Epithelial cell of proximal tubule (primary cell): ENCODE results near the gene RRAGD. TPM values are rescaled to one million over a fixed set of nuclear protein-coding genes. Genes with fewer than 3 reads are reported as not detected.

Experiments
- DNase-seq: peaks from one replicate; pipeline ENCODE4 v3.0.0-alpha.2; 2011; ENCODE audit warnings: low read depth
- H3K4me3 ChIP-seq: 2 replicates; pipeline ENCODE4 v1.5.1; 2011; ENCODE audit warnings: low read depth, mild to moderate bottlenecking, low read length
- total RNA-seq: library from RNA; depleted of rRNA; stranded (reverse); fragments of >200 nt; gene quantifications from 2 replicates; pipeline ENCODE4 v1.2.3, GENCODE V29; 2015
- TF ChIP-seq, protein P1 (sequence below): conservative IDR thresholded peaks from 2 replicates; pipeline ENCODE4 v1.5.1; 2012; ENCODE audit warnings: low read depth, mild to moderate bottlenecking, low read length

RRAGD gene
- total RNA-seq, 1 donor from 2014 or later: 12.7 TPM

DNA sequence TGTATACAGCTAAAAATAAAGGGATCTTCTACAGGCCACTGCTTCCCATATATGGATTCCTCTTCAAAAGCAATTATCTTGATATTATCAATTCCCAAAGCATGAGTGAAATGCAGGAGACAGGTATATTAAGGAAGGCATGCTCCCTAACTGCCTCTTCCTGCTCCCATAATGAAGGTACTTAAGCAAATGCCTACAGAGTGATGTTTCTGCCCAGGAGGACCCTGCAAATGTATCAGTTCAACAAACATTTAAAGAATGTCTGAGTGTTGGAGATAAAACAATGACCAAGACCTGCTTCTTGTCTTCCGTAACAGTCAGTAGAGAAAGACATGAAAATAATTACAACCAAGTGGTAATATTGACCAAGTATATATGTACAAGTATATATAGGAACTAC is 63.7 kb downstream of the RRAGD start:
- no peak for DNase-seq

DNA sequence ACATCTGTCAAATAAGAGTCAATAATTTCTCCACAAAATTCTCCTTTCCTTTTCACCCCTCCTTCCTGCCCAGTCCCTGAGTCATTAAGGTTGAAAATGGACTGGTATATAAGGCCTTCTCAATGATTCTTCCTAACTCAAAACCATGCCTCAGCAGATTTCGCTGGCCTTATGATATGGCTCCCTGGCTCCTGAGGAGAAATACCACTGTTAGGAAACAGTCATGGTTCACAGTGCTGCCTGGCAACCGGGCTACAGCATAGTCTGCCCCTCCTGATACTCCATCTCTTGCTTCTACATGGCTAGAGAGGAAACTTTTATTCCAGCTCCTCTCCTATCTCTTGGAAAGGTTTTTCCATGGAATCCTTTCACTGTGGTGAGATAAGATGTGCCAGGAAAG is 64.2 kb downstream of the RRAGD start:
- no peak for DNase-seq
- TF ChIP-seq, protein P1, sequence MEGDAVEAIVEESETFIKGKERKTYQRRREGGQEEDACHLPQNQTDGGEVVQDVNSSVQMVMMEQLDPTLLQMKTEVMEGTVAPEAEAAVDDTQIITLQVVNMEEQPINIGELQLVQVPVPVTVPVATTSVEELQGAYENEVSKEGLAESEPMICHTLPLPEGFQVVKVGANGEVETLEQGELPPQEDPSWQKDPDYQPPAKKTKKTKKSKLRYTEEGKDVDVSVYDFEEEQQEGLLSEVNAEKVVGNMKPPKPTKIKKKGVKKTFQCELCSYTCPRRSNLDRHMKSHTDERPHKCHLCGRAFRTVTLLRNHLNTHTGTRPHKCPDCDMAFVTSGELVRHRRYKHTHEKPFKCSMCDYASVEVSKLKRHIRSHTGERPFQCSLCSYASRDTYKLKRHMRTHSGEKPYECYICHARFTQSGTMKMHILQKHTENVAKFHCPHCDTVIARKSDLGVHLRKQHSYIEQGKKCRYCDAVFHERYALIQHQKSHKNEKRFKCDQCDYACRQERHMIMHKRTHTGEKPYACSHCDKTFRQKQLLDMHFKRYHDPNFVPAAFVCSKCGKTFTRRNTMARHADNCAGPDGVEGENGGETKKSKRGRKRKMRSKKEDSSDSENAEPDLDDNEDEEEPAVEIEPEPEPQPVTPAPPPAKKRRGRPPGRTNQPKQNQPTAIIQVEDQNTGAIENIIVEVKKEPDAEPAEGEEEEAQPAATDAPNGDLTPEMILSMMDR: no peak

More for the DNA sequence above, 63.7 kb downstream of the RRAGD start:
- TF ChIP-seq, protein P1: no peak
- H3K4me3 ChIP-seq: no peak overlapping the region

DNA sequence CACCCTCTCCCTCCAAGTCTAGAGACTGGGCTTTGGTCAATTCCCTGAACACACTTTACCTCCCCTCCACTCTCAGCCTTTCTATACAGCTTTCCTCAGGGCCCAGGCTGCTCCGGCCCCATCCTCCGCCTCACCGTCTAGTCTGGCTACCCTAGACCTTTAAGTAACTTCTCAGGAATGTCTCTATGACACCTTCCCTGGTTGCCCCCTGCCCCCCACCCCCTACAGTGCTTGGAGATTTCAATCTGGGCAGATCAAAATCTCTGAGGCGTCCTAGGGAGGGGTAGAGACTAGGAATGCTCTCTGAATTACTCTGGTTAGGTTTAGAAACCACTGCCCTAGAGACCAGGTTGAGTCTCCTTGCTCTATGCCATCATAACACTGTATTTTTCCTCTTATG is 65.6 kb downstream of the RRAGD start:
- no peak for DNase-seq
- no peak overlapping the region for H3K4me3 ChIP-seq
- TF ChIP-seq, protein P1: no peak

More for the DNA sequence above, 64.2 kb downstream of the RRAGD start:
- no peak overlapping the region for H3K4me3 ChIP-seq

DNA sequence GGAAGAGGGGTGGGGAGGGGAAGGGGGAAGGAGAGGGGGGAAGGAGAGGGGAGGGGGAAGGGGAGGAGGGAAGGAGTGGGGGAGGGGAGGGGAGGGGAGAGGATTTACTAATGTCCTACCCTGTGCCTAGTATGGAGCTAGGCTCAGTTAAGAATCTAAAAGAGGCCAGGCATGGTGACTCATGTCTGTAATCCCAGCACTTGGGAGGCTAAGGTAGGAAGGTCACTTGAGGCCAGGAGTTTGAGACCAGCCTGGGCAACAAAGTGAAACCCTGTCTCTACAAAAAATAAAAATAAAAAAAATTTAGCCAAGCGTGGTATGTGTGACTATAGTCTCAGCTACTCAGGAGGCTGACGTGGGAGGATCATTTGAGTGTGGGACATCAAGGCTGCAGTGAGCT is 72.5 kb downstream of the RRAGD start:
- TF ChIP-seq, protein P1: no peak
- H3K4me3 ChIP-seq: no peak overlapping the region
- DNase-seq: no peak

DNA sequence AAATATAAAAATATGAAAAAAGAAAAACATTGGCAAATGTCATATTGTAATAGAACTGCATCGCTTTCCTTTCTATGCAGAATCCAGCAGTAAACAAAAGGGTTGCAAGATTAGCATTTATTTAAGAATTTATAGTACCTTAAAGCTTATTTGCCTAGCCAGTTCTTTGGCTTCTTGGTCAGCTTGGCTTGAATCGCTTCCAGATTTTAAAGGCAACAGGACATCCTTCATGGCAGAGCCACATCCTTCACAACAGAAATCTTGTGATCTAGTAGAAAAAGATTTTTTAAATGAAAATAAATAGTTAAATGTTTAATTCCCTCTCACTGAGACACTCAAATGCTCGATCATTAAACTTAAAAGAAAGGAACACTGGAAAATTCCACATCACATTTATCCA is 76.9 kb downstream of the RRAGD start:
- no peak for DNase-seq
- H3K4me3 ChIP-seq: no peak overlapping the region
- TF ChIP-seq, protein P1: no peak

DNA sequence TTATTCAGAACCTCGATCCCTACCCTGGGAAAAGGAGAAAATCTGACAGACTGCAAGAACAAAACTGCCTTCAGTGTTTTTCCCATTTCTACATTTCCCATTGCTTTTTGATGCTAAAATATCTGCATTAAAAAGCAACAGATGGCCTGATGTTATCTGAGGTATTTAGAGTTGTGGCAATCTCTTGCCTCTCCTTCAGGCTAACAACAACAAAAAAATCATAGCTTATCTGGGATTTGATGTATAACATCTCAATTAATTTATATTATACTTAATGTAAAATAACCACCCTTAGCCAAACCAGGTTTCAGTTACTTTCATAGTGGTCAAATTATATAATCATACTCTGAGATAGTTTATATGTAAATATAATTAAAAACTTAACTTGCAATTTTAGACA is 81.2 kb downstream of the RRAGD start:
- TF ChIP-seq, protein P1: no peak
- no peak overlapping the region for H3K4me3 ChIP-seq
- no peak for DNase-seq

DNA sequence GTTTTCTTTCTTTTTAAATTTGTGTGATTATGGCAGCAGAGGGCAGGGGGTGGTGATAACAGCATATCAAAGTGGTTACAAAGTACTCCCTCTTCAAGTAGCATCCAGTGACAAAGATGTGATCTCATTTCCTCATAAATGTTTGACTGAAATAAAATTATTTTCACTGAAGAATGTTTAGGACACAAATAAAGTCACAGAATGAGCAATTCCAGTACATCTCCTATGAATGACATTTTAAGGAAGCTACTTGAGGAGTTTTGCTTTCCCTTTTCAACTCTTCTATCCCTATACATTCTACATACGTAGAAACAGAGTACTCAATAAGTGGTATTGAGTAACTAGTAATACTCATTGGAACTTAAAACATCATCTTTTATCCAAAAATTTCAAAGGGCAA is 83.1 kb downstream of the RRAGD start:
- no peak for DNase-seq
- no peak overlapping the region for H3K4me3 ChIP-seq
- TF ChIP-seq, protein P1: no peak
